ENCODE measurements around the gene TAOK3. TPM values are rescaled to one million over a fixed set of nuclear protein-coding genes. Genes with fewer than 3 reads are reported as not detected.
A peak's percentile ranks its signal among the peaks of the same experiment; 100 is the strongest.
"Not testable (repeated sequence)": the region's sequence is repeated elsewhere in the genome, so short reads cannot be mapped to it uniquely, and the experiment has no call there.

TAOK3 gene
- total RNA-seq, 6 experiments from 2014 or later = 26.0 to 30.7 (median 28.0) TPM

DNA sequence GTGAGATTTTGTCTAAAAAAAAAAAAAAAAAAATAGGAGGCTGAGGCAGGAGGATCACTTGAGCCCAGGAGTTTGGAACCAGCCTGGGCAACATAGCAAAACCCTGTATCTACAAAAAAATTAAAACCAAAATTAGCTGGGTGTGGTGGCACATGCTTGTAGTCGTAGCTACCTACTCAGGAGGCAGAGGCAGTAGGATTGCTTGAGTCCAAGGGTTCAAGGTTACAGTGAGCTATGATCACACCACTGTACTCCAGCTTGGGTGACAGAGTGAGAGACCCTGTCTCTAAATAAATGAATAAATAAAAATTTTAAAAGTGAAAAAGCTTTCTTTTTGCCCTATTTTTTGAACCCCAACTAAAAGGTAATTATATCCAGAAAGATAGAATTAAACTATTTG, 123.2 kb downstream of the TAOK3 start:
- peaks cover 1% of the 10 kb centered on the region for H3K27me3 Mint-ChIP-seq (ENCODE audit: insufficient read depth)
- 0 out of 2 replicates have a peak, but pooled peaks cover 8% of the 10 kb centered on the region for H3K36me3 Mint-ChIP-seq (ENCODE audit: low read depth)
- H3K27ac Mint-ChIP-seq = no peak overlapping the region
- H3K4me3 Mint-ChIP-seq = no peak overlapping the region
- TF ChIP-seq, protein P1, sequence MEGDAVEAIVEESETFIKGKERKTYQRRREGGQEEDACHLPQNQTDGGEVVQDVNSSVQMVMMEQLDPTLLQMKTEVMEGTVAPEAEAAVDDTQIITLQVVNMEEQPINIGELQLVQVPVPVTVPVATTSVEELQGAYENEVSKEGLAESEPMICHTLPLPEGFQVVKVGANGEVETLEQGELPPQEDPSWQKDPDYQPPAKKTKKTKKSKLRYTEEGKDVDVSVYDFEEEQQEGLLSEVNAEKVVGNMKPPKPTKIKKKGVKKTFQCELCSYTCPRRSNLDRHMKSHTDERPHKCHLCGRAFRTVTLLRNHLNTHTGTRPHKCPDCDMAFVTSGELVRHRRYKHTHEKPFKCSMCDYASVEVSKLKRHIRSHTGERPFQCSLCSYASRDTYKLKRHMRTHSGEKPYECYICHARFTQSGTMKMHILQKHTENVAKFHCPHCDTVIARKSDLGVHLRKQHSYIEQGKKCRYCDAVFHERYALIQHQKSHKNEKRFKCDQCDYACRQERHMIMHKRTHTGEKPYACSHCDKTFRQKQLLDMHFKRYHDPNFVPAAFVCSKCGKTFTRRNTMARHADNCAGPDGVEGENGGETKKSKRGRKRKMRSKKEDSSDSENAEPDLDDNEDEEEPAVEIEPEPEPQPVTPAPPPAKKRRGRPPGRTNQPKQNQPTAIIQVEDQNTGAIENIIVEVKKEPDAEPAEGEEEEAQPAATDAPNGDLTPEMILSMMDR (IDR thresholded peaks at IDR 0.05) = no peak
- H3K4me1 Mint-ChIP-seq (ENCODE audit: low read depth) = no peaks in the 10 kb centered on the region
- no peak for DNase-seq
- H3K9me3 Mint-ChIP-seq = no peaks in the 10 kb centered on the region

DNA sequence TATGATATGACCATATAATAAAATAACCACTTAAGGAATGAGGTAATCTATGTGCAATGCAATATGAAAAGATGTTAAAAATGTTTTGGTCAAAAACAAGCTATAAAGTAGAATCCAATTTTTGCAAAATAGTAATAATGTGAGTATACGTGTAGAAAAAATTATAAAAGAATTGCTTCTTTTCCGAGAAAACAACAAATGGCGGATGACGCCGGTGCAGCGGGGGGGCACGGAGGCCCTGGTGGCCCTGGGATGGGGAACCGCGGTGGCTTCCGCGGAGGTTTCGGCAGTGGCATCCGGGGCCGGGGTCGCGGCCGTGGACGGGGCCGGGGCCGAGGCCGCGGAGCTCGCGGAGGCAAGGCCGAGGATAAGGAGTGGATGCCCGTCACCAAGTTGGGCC, 126.8 kb downstream of the TAOK3 start:
- H3K4me1 Mint-ChIP-seq (ENCODE audit: low read depth); H3K27ac Mint-ChIP-seq; H3K9me3 Mint-ChIP-seq; DNase-seq; H3K4me3 Mint-ChIP-seq; H3K27me3 Mint-ChIP-seq (ENCODE audit: insufficient read depth); H3K36me3 Mint-ChIP-seq (ENCODE audit: low read depth): not testable (repeated sequence)

DNA sequence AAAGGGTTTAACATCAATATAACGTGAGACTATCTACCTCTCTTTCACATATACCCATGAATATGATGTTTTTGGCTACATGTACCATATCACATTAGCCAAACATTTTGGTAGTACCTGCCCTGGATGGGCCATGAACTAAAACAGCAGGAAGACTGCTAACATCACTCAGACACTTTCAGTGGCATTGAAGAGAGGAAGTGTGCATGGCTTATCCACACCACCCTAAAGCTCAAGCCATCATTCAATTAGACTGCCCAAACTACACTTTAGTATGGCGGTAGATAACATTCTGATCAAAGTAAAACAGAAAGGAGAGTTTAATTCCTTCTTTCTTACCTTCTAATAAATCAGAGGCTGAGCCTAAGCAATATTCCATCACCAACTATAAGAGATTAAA, 133.8 kb downstream of the TAOK3 start:
- Mint-ChIP-seq H3K27me3 (ENCODE audit: insufficient read depth) (no peaks in the 10 kb centered on the region), H3K4me1 (ENCODE audit: low read depth) (peaks cover 27% of the 10 kb centered on the region), H3K4me3 (no peak overlapping the region), H3K9me3 (no peaks in the 10 kb centered on the region), H3K27ac (peak overlapping the region; percentile 74; the same call in 1 of the 2 replicates), H3K36me3 (ENCODE audit: low read depth) (peaks cover 14% of the 10 kb centered on the region)
- no peak for DNase-seq
- TF ChIP-seq, protein P1 (IDR thresholded peaks at IDR 0.05) = no peak

DNA sequence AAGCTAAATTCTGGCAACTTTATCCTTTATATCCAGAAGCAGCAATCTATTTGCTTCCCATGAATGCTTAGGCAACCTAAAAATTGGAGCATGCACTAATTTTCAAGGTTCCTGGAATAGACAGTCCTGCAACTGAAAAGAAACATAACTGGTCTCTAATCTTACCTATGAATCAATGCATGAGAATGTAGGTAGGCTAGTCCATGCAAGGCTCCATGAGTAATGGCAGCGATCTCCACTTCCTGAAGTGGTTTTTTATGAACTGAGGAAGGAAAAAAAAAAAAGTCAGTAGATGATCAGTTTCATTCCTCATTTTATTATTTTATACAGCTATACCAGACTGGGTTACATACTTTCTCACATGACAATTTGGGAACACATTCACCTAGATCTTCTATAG, 134.8 kb downstream of the TAOK3 start:
- Mint-ChIP-seq H3K9me3 (no peaks in the 10 kb centered on the region), H3K27me3 (ENCODE audit: insufficient read depth) (no peaks in the 10 kb centered on the region), H3K27ac (peak overlapping the region; percentile 74), H3K4me1 (ENCODE audit: low read depth) (peaks cover 27% of the 10 kb centered on the region), H3K36me3 (ENCODE audit: low read depth) (peaks cover 18% of the 10 kb centered on the region), H3K4me3 (peak overlapping the region; percentile 36)
- peak; percentile 48 for DNase-seq
- TF ChIP-seq, protein P1 (IDR thresholded peaks at IDR 0.05) = no peak

DNA sequence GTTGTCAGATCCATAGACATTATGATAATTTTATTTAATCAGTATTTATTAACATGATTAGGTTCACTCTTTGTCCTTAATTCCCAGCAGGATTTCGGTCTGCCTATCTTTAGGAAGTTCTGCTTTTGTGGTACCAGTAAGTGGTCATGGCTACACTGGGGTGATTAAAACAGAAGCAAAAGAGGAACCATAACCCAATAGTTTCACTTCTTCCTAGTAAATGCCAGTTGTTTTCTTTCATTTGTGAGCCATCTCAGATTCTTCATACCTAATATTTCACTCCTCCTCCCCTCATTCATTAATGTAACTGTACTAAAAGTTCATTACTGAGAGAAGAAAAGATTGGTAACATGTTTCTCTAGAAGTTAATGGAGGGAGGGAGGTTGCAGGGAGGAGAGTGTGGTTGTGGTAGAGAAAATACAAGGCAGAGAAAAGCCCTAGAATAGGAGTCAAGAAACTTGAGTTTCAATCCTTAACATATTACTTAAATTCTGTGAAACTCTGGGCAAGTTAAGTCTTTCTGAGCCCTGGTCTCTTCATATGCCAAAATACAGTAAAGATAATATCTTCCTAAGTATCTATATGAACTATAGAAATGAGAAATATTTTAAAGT, 135.5 kb downstream of the TAOK3 start:
- peak overlapping the region; percentile 55 for H3K27ac Mint-ChIP-seq
- no peak for DNase-seq
- TF ChIP-seq, protein P1 (IDR thresholded peaks at IDR 0.05) = no peak

DNA sequence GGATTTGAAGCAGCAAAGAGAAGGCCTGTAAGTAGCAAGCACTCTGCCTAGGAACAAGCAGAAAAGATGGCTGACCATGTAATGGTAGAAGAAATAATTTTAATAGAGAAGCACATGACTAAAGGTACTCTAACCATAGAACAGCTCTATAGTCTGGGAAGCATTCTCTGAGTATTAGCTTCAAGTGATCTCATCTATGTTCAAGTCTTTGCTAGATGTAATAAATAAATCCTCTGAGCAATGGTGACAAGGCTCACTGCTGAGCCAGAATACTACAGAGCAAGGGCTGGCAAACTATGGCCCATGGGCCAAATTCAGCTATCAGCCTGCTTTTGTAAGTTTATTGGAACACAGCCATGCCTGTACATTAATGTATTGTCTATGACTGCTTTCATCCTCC, 152.0 kb downstream of the TAOK3 start:
- peaks cover 14% of the 10 kb centered on the region for H3K36me3 Mint-ChIP-seq (ENCODE audit: low read depth)
- H3K27me3 Mint-ChIP-seq (ENCODE audit: insufficient read depth) = no peaks in the 10 kb centered on the region
- TF ChIP-seq, protein P1 (IDR thresholded peaks at IDR 0.05) = no peak
- peak overlapping the region; percentile 8 for H3K27ac Mint-ChIP-seq
- DNase-seq = peak; percentile 1
- H3K4me1 Mint-ChIP-seq (ENCODE audit: low read depth) = no peaks in the 10 kb centered on the region
- no peaks in the 10 kb centered on the region for H3K9me3 Mint-ChIP-seq
- H3K4me3 Mint-ChIP-seq = no peak overlapping the region

More for the DNA sequence above, 135.5 kb downstream of the TAOK3 start:
- Mint-ChIP-seq H3K4me3 (no peak overlapping the region), H3K9me3 (no peaks in the 10 kb centered on the region), H3K4me1 (ENCODE audit: low read depth) (peaks cover 27% of the 10 kb centered on the region), H3K36me3 (ENCODE audit: low read depth) (peaks cover 18% of the 10 kb centered on the region), H3K27me3 (ENCODE audit: insufficient read depth) (no peaks in the 10 kb centered on the region)
